Activated T-helper 17 cell treated with anti-CD3 and anti-CD28 coated beads, Interleukin-2, amount 50 U/mL, for 72 hours (primary cell): ENCODE measurements around the gene MGAT5B. TPM values are rescaled to one million over a fixed set of nuclear protein-coding genes. Genes with fewer than 3 reads are reported as not detected.

ENCODE experiments used
- ATAC-seq: fragments of 150-1000 bp; cut with Tn5 transposase; replicated peaks from 2 replicates; pipeline ENCODE4 v1.10.0; 2021; ENCODE audit warnings: mild to moderate bottlenecking, moderate library complexity
- H3K27ac Mint-ChIP-seq: one replicate; pipeline ENCODE4 v1.8.0; 2022; ENCODE audit warnings: mixed read lengths
- H3K27me3 Mint-ChIP-seq: one replicate; pipeline ENCODE4 v1.8.0; 2022; ENCODE audit warnings: mixed read lengths
- H3K36me3 Mint-ChIP-seq: one replicate; pipeline ENCODE4 v1.8.0; 2022; ENCODE audit warnings: low read depth, mild to moderate bottlenecking, mixed read lengths
- H3K4me1 Mint-ChIP-seq: one replicate; pipeline ENCODE4 v1.8.0; 2022; ENCODE audit warnings: mixed read lengths
- H3K4me3 Mint-ChIP-seq: one replicate; pipeline ENCODE4 v1.8.0; 2022; ENCODE audit warnings: mild to moderate bottlenecking, mixed read lengths
- H3K9me3 Mint-ChIP-seq: one replicate; pipeline ENCODE4 v1.8.0; 2022; ENCODE audit warnings: mixed read lengths
- total RNA-seq, 2 donors: library from RNA; stranded (reverse); gene quantifications; one replicate each; pipeline ENCODE4 v1.2.3, GENCODE V29; 2022

Gene MGAT5B
- total RNA-seq, 2 donors from 2014 or later, result 0.16 to 0.39 TPM

- ATAC-seq, result no peak
- Mint-ChIP-seq H3K36me3 (peaks cover 7% of the 10 kb centered on the region), H3K4me1 (peaks cover 4% of the 10 kb centered on the region), H3K27me3 (peaks cover 16% of the 10 kb centered on the region), H3K27ac (no peak overlapping the region), H3K9me3 (no peaks in the 10 kb centered on the region), H3K4me3 (no peak overlapping the region)
Observed at GRCh38 chr17:76866203-76866602, 2.0 kb upstream of the MGAT5B start.

- Mint-ChIP-seq H3K36me3 (peaks cover 7% of the 10 kb centered on the region), H3K27me3 (peaks cover 16% of the 10 kb centered on the region), H3K4me3 (peak overlapping the region; percentile 66), H3K27ac (no peak overlapping the region), H3K4me1 (peaks cover 4% of the 10 kb centered on the region), H3K9me3 (no peaks in the 10 kb centered on the region)
- no peak for ATAC-seq
Observed at GRCh38 chr17:76866774-76867577, 1.2 kb upstream of the MGAT5B start.

- no peak for ATAC-seq
- Mint-ChIP-seq H3K27me3 (peaks cover 16% of the 10 kb centered on the region), H3K4me1 (peaks cover 4% of the 10 kb centered on the region), H3K4me3 (peak overlapping the region; percentile 66), H3K9me3 (no peaks in the 10 kb centered on the region), H3K36me3 (peaks cover 7% of the 10 kb centered on the region), H3K27ac (no peak overlapping the region)
Observed at GRCh38 chr17:76867578-76868175, 527 bp upstream of the MGAT5B start.

GRCh38 chr17:76868669-76869495, 678 bp downstream of the MGAT5B start:
- peak; percentile 29 for ATAC-seq
- Mint-ChIP-seq H3K9me3 (no peaks in the 10 kb centered on the region), H3K27ac (no peak overlapping the region), H3K27me3 (peaks cover 16% of the 10 kb centered on the region), H3K36me3 (peaks cover 7% of the 10 kb centered on the region), H3K4me3 (peak overlapping the region; percentile 41), H3K4me1 (peaks cover 4% of the 10 kb centered on the region)

GRCh38 chr17:76869496-76870376, 1.5 kb downstream of the MGAT5B start:
- Mint-ChIP-seq H3K9me3 (no peaks in the 10 kb centered on the region), H3K4me3 (no peak overlapping the region), H3K36me3 (peaks cover 7% of the 10 kb centered on the region), H3K27ac (no peak overlapping the region), H3K4me1 (peaks cover 4% of the 10 kb centered on the region), H3K27me3 (peaks cover 16% of the 10 kb centered on the region)
- ATAC-seq, result no peak

- ATAC-seq, result no peak
- no peak overlapping the region for H3K27ac Mint-ChIP-seq
- no peaks in the 10 kb centered on the region for H3K9me3 Mint-ChIP-seq
- peaks cover 15% of the 10 kb centered on the region for H3K27me3 Mint-ChIP-seq
- H3K4me3 Mint-ChIP-seq, result no peak overlapping the region
- H3K36me3 Mint-ChIP-seq, result peaks cover 7% of the 10 kb centered on the region
- peaks cover 4% of the 10 kb centered on the region for H3K4me1 Mint-ChIP-seq
Observed at GRCh38 chr17:76870377-76870714, 2.1 kb downstream of the MGAT5B start.

- H3K27me3 Mint-ChIP-seq, result peaks cover 10% of the 10 kb centered on the region
- peaks cover 4% of the 10 kb centered on the region for H3K4me1 Mint-ChIP-seq
- H3K36me3 Mint-ChIP-seq, result peaks cover 7% of the 10 kb centered on the region
- ATAC-seq, result no peak
- H3K4me3 Mint-ChIP-seq, result no peak overlapping the region
- no peak overlapping the region for H3K27ac Mint-ChIP-seq
- no peaks in the 10 kb centered on the region for H3K9me3 Mint-ChIP-seq
Observed at GRCh38 chr17:76871668-76872067, 3.5 kb downstream of the MGAT5B start.

GRCh38 chr17:76872221-76872873, 4.1 kb downstream of the MGAT5B start:
- no peak overlapping the region for H3K4me3 Mint-ChIP-seq
- H3K27me3 Mint-ChIP-seq, result peaks cover 6% of the 10 kb centered on the region
- no peak overlapping the region for H3K27ac Mint-ChIP-seq
- ATAC-seq, result no peak
- H3K36me3 Mint-ChIP-seq, result peaks cover 7% of the 10 kb centered on the region
- no peaks in the 10 kb centered on the region for H3K9me3 Mint-ChIP-seq
- peaks cover 4% of the 10 kb centered on the region for H3K4me1 Mint-ChIP-seq

- Mint-ChIP-seq H3K27ac (no peak overlapping the region), H3K4me3 (no peak overlapping the region), H3K27me3 (peaks cover under 1% of the 10 kb centered on the region), H3K9me3 (no peaks in the 10 kb centered on the region), H3K36me3 (peaks cover 2% of the 10 kb centered on the region), H3K4me1 (peaks cover under 1% of the 10 kb centered on the region)
- no peak for ATAC-seq
Observed at GRCh38 chr17:76872874-76873221, 4.6 kb downstream of the MGAT5B start.

GRCh38 chr17:76873856-76874255, 5.7 kb downstream of the MGAT5B start:
- no peaks in the 10 kb centered on the region for H3K9me3 Mint-ChIP-seq
- no peak overlapping the region for H3K27ac Mint-ChIP-seq
- no peaks in the 10 kb centered on the region for H3K36me3 Mint-ChIP-seq
- no peak for ATAC-seq
- no peaks in the 10 kb centered on the region for H3K4me1 Mint-ChIP-seq
- H3K27me3 Mint-ChIP-seq, result no peaks in the 10 kb centered on the region
- H3K4me3 Mint-ChIP-seq, result no peak overlapping the region

- Mint-ChIP-seq H3K27me3 (no peaks in the 10 kb centered on the region), H3K27ac (no peak overlapping the region), H3K4me3 (no peak overlapping the region), H3K36me3 (no peaks in the 10 kb centered on the region), H3K9me3 (no peaks in the 10 kb centered on the region), H3K4me1 (no peaks in the 10 kb centered on the region)
- ATAC-seq, result no peak
Observed at GRCh38 chr17:76877437-76877836, 9.2 kb downstream of the MGAT5B start.

GRCh38 chr17:76878568-76878967, 10.4 kb downstream of the MGAT5B start:
- no peaks in the 10 kb centered on the region for H3K36me3 Mint-ChIP-seq
- no peak overlapping the region for H3K27ac Mint-ChIP-seq
- no peaks in the 10 kb centered on the region for H3K4me1 Mint-ChIP-seq
- ATAC-seq, result no peak
- no peak overlapping the region for H3K4me3 Mint-ChIP-seq
- H3K27me3 Mint-ChIP-seq, result no peaks in the 10 kb centered on the region
- no peaks in the 10 kb centered on the region for H3K9me3 Mint-ChIP-seq

- H3K4me1 Mint-ChIP-seq, result no peaks in the 10 kb centered on the region
- H3K27ac Mint-ChIP-seq, result no peak overlapping the region
- no peaks in the 10 kb centered on the region for H3K36me3 Mint-ChIP-seq
- no peaks in the 10 kb centered on the region for H3K9me3 Mint-ChIP-seq
- no peaks in the 10 kb centered on the region for H3K27me3 Mint-ChIP-seq
- no peak for ATAC-seq
- H3K4me3 Mint-ChIP-seq, result no peak overlapping the region
Observed at GRCh38 chr17:76879254-76879653, 11.1 kb downstream of the MGAT5B start.

- Mint-ChIP-seq H3K4me3 (no peak overlapping the region), H3K36me3 (no peaks in the 10 kb centered on the region), H3K4me1 (no peaks in the 10 kb centered on the region), H3K27me3 (no peaks in the 10 kb centered on the region), H3K9me3 (no peaks in the 10 kb centered on the region), H3K27ac (no peak overlapping the region)
- no peak for ATAC-seq
Observed at GRCh38 chr17:76879691-76880090, 11.5 kb downstream of the MGAT5B start.
